ENCODE results near the gene HAL.

Gene HAL

DNA sequence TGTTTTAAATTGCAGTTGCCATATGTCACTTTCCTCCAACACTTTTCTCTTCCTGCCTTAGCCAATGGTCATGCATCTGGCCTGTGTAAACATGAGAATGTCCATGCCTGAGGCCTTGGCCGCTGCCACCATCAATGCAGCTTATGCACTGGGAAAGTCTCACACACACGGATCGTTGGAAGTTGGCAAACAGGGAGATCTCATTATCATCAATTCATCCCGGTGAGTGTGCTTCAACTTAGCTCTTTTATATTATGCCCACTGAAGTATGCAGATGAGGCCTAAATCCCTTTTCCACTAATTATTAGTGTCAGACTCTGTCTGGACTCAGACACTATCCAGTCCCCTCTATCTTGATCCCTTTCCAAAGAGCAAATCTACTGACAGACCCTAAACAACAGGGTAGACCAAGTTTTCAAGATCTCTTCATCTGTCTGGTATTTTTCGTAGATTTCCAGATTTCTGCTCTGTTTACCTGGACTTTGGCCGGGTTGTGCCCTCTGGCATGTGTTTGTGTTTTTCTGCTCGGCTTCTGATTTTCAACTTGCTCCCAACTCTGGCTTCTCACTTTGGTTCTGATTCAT, 29.8 kb downstream of the HAL start:
- DNase-seq (ENCODE audit: low read depth), result no peak

DNA sequence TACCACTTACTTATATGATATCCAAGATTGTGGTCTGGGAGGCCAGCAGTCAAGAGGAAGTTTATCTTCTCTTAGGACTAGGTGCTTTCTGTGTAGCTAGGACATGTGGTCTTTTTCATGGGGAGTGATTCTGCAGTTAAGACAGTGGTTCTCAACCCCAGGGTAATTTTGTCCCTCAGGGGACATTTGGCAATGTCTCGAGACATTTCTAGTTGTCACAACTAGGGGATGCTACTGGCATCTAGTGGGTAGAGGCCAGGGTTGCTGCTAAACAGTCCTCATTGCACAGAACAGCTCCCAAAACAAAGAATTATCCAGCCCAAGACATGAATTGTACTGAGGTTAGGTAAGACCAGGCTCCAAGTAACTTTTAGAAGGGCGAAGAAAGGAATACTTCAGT, 33.0 kb downstream of the HAL start:
- no peak for DNase-seq (ENCODE audit: low read depth)
- H3K4me3 ChIP-seq (ENCODE audit: low read length), result no peak overlapping the region
- TF ChIP-seq, protein P1, sequence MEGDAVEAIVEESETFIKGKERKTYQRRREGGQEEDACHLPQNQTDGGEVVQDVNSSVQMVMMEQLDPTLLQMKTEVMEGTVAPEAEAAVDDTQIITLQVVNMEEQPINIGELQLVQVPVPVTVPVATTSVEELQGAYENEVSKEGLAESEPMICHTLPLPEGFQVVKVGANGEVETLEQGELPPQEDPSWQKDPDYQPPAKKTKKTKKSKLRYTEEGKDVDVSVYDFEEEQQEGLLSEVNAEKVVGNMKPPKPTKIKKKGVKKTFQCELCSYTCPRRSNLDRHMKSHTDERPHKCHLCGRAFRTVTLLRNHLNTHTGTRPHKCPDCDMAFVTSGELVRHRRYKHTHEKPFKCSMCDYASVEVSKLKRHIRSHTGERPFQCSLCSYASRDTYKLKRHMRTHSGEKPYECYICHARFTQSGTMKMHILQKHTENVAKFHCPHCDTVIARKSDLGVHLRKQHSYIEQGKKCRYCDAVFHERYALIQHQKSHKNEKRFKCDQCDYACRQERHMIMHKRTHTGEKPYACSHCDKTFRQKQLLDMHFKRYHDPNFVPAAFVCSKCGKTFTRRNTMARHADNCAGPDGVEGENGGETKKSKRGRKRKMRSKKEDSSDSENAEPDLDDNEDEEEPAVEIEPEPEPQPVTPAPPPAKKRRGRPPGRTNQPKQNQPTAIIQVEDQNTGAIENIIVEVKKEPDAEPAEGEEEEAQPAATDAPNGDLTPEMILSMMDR (conservative IDR thresholded peaks at IDR 0.05; ENCODE audit: low read depth, low read length), result peak; percentile 22

More for the DNA sequence above, 29.8 kb downstream of the HAL start:
- TF ChIP-seq, protein P1 (conservative IDR thresholded peaks at IDR 0.05; ENCODE audit: low read depth, low read length), result no peak
- no peak overlapping the region for H3K4me3 ChIP-seq (ENCODE audit: low read length)

DNA sequence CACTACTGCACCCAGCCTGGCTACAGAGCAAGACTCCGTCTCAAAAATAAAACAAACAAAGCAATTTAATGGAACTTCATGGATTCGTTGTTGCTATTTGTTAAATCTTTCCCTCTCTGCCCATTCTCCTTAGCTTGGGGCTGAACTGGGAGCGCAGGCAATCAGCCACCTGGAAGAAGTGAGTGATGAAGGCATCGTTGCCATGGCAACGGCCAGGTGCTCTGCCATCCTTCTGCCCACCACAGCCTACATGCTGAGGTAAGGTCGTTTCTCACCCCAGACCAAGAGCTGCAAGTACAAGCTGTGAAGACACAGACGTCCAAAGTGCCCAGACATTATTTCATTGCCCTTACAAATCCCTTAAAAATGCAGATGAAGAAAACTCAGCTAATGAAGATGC, 33.9 kb downstream of the HAL start:
- TF ChIP-seq, protein P1 (conservative IDR thresholded peaks at IDR 0.05; ENCODE audit: low read depth, low read length), result no peak
- no peak overlapping the region for H3K4me3 ChIP-seq (ENCODE audit: low read length)
- no peak for DNase-seq (ENCODE audit: low read depth)

DNA sequence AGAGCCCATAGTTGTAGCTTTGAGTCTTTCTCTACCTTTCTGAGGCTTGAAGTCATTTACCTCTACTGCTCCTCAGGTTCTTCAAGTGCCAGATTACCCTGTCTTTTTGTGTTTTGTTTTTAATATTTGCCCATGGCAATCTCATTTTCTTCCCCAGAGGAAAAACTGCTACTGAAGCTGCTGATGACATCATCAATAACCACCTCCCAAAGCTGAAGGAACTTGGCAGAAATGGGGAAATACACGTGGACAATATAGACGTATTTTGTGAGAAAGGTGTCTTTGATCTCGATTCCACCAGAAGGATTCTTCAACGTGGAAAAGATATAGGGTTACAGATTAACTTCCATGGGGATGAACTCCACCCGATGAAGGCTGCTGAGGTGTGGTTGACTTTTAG, 35.9 kb downstream of the HAL start:
- DNase-seq (ENCODE audit: low read depth), result no peak
- H3K4me3 ChIP-seq (ENCODE audit: low read length), result no peak overlapping the region
- TF ChIP-seq, protein P1 (conservative IDR thresholded peaks at IDR 0.05; ENCODE audit: low read depth, low read length), result no peak

DNA sequence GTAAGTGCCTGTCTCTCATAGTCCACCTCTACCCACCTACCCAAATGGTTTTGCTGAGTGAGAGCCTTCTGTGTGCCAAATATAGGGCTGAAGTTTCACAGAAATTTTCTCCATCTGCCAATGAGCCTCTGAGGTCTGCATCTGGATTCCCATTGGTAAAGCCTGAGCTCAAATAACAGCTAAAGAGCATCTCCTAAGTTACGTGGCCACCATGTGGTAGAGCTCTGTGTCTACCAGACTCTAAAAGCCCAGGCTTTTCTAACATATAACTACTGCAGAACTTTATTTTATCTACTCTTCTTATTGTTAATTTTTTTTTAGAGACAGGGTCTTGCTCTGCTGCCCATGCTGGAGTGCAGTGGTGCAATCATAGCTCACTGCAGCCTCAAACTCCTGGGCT, 37.0 kb downstream of the HAL start:
- H3K4me3 ChIP-seq (ENCODE audit: low read length), result no peak overlapping the region
- no peak for DNase-seq (ENCODE audit: low read depth)
- TF ChIP-seq, protein P1 (conservative IDR thresholded peaks at IDR 0.05; ENCODE audit: low read depth, low read length), result no peak

DNA sequence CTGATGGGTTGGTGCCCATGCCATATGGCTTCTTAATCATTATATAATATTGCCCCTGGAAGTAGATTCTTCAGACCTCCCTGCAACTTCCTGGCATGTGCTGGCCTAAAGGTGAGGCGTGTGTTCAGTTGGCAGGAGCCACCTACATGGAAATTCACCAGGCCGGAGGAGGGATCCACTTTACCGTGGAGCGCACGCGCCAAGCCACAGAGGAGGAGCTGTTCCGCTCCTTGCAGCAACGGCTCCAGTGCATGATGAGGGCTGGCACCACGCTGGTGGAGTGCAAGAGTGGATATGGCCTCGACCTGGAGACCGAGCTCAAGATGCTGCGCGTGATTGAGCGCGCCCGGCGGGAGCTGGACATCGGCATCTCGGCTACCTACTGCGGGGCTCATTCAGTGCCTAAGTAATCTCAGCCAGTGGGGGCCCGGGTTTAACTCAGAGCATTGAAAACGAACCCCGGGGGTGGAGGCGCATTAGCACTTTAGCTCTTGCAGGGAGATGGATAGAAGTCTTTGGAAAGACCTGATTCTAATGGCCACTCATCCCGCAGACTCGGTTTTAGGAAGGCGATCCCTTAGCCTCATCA, 39.5 kb downstream of the HAL start:
- no peak for DNase-seq (ENCODE audit: low read depth)

More for the DNA sequence above, 39.5 kb downstream of the HAL start:
- H3K4me3 ChIP-seq (ENCODE audit: low read length), result no peak overlapping the region
- TF ChIP-seq, protein P1 (conservative IDR thresholded peaks at IDR 0.05; ENCODE audit: low read depth, low read length), result no peak
